Loucy (cell line): ENCODE data around the gene ZDHHC19.

Source experiments
- H2AFZ ChIP-seq: fragments of 200-600 bp; sonication (generic); 2 replicates; pipeline ENCODE4 v1.6.0; 2016; ENCODE audit warnings: antibody characterized with exemption, mild to moderate bottlenecking, low read length, moderate library complexity
- H3F3A ChIP-seq: fragments of 200-600 bp; 2 replicates; pipeline ENCODE4 v1.6.0; 2016; ENCODE audit warnings: antibody characterized with exemption, low read depth, mild to moderate bottlenecking
- H3K27me3 ChIP-seq: fragments of 200-600 bp; sonication (generic); 2 replicates; pipeline ENCODE4 v1.6.1; 2014; ENCODE audit warnings: low read length, mild to moderate bottlenecking; ENCODE audit not compliant: insufficient read depth, poor library complexity, severe bottlenecking
- H3K36me3 ChIP-seq: fragments of 200-600 bp; sonication (generic); 2 replicates; pipeline ENCODE4 v1.6.1; 2016; ENCODE audit warnings: low read length; ENCODE audit not compliant: insufficient read depth
- H3K4me1 ChIP-seq: fragments of 200-600 bp; sonication (generic); 2 replicates; pipeline ENCODE4 v1.5.1; 2014; ENCODE audit warnings: low read length, mild to moderate bottlenecking; ENCODE audit not compliant: insufficient read depth, poor library complexity, severe bottlenecking
- H3K4me2 ChIP-seq: fragments of 200-600 bp; sonication (generic); 2 replicates; pipeline ENCODE4 v1.6.0; 2014; ENCODE audit warnings: antibody characterized with exemption, low read length, low read depth, mild to moderate bottlenecking; ENCODE audit not compliant: poor library complexity, severe bottlenecking
- H3K4me3 ChIP-seq: fragments of 200-600 bp; sonication (generic); 2 replicates; pipeline ENCODE4 v1.5.1; 2014; ENCODE audit warnings: low read length, mild to moderate bottlenecking, mixed read lengths; ENCODE audit not compliant: poor library complexity, severe bottlenecking
- H3K79me2 ChIP-seq: fragments of 200-600 bp; sonication (generic); 2 replicates; pipeline ENCODE4 v1.6.1; 2014; ENCODE audit warnings: low read length; ENCODE audit not compliant: insufficient read depth
- H3K9ac ChIP-seq: fragments of 200-600 bp; sonication (generic); 2 replicates; pipeline ENCODE4 v1.6.0; 2014; ENCODE audit warnings: mild to moderate bottlenecking, low read depth, low read length, moderate library complexity; ENCODE audit not compliant: poor library complexity, severe bottlenecking
- H3K9me2 ChIP-seq: fragments of 200-600 bp; sonication (generic); replicated peaks from 2 replicates; pipeline ENCODE4 v1.6.1; 2016; ENCODE audit warnings: low read depth, low read length, mixed read lengths
- H3K9me3 ChIP-seq: fragments of 200-600 bp; sonication (generic); 2 replicates; pipeline ENCODE4 v1.6.1; 2014; ENCODE audit warnings: mild to moderate bottlenecking, antibody characterized with exemption, low read length, low read depth; ENCODE audit not compliant: insufficient read depth
- H4K20me1 ChIP-seq: fragments of 200-600 bp; sonication (generic); 2 replicates; pipeline ENCODE4 v1.6.0; 2014; ENCODE audit warnings: antibody characterized with exemption, low read length, mild to moderate bottlenecking; ENCODE audit not compliant: insufficient read depth, poor library complexity, severe bottlenecking
- CTCF ChIP-seq: fragments of 200-600 bp; sonication (generic); conservative IDR thresholded peaks from 2 replicates; pipeline ENCODE4 v1.5.1; 2014; ENCODE audit warnings: mild to moderate bottlenecking, antibody characterized with exemption, low read length
- EZH2phosphoT487 ChIP-seq: fragments of 200-600 bp; IDR thresholded peaks from 2 replicates; pipeline ENCODE4 v1.6.1; 2018; ENCODE audit warnings: antibody characterized with exemption, mild to moderate bottlenecking, moderate library complexity, borderline replicate concordance

ZDHHC19 gene

DNA sequence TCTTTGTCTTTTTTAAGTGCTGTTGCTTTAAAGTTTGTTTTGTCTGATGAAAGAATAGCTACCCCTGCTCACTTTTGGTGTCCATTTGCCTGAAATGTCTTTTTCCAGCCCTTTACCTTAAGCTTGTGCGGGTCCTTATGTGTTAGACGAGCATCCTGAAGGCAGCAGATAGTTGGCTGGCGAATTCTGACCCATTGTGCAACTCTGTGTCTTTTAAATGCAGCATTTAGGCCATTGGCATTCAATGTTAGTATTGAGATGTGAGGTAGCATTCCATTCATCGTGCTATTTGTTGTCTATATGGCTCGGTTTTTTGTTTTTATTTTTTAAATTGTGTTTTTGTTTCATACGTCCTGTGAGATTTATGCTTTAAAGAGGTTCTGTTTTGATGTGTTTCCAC is 55.0 kb downstream of the ZDHHC19 start:
- Histone ChIP-seq H2AFZ (0 out of 2 replicates have a peak overlapping the region, but pooled peaks have one; percentile 43), H3K79me2 (no peaks in the 10 kb centered on the region), H3K4me1 (peaks cover 22% of the 10 kb centered on the region), H3F3A (no peaks in the 10 kb centered on the region), H3K4me3 (no peak overlapping the region), H3K9ac (no peak overlapping the region), H3K9me3 (no peaks in the 10 kb centered on the region), H3K9me2 (no peaks in the 10 kb centered on the region), H3K36me3 (no peaks in the 10 kb centered on the region), H3K4me2 (no peak overlapping the region), H3K27me3 (no peaks in the 10 kb centered on the region), H4K20me1 (no peaks in the 10 kb centered on the region)
- no peak for TF ChIP-seq EZH2phosphoT487
- no peak for TF ChIP-seq CTCF

DNA sequence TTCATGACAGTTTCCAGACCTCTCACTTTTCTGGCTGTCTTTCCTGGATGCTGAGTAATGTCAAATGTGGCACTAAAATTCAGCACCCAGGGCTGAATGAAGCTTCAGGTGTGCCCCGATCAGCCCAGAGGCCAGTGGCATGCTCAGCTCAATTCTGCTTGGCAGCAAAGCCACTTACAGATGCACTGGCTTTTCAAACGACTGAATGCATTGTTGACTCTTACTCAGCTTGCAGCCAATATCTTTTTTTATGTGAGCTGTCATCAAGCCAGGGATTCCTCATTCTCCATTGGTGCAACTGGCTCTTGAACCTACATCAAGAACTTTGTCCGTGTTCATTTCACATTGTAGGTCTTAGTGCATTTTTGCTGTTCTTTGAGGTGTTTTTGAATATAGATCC is 60.7 kb downstream of the ZDHHC19 start:
- no peaks in the 10 kb centered on the region for H3K27me3 ChIP-seq
- H3F3A ChIP-seq: no peaks in the 10 kb centered on the region
- no peak overlapping the region for H3K4me2 ChIP-seq
- no peaks in the 10 kb centered on the region for H3K79me2 ChIP-seq
- no peak for TF ChIP-seq CTCF
- TF ChIP-seq EZH2phosphoT487: no peak
- H3K9me2 ChIP-seq: no peaks in the 10 kb centered on the region
- H3K4me3 ChIP-seq: no peak overlapping the region
- H3K4me1 ChIP-seq: no peaks in the 10 kb centered on the region
- H3K36me3 ChIP-seq: no peaks in the 10 kb centered on the region
- H3K9me3 ChIP-seq: no peaks in the 10 kb centered on the region; the same call in 1 of the 2 replicates
- H2AFZ ChIP-seq: no peak overlapping the region
- no peak overlapping the region for H3K9ac ChIP-seq
- H4K20me1 ChIP-seq: no peaks in the 10 kb centered on the region

DNA sequence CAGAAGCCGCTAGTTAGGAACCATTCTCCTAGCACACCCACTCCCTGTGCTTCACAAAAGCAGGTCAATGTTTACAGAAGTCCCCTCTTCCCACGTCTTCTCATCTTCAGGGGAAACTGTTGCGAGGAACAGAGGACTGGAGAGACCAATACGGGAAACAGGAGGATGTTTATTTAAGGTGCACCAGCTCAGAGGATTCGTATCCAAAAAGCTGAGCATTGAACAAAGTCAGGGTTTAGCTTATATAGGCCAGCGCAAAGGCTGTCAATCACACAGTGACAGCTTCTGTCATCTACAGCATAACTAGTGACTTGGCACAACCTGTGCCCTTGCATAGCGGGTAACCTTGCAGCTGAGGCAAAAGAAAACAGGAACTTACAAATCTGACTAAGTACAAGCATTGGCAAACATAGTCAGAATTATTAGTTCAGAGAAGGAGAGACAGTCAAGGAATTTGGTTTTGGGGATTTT is 61.3 kb downstream of the ZDHHC19 start:
- no peaks in the 10 kb centered on the region for H3K27me3 ChIP-seq
- H3K9me3 ChIP-seq: no peaks in the 10 kb centered on the region; the same call in 1 of the 2 replicates
- no peaks in the 10 kb centered on the region for H3K4me1 ChIP-seq
- H3K79me2 ChIP-seq: no peaks in the 10 kb centered on the region
- H3K36me3 ChIP-seq: no peaks in the 10 kb centered on the region
- no peak overlapping the region for H3K4me2 ChIP-seq
- no peak overlapping the region for H3K4me3 ChIP-seq
- H4K20me1 ChIP-seq: no peaks in the 10 kb centered on the region
- no peaks in the 10 kb centered on the region for H3K9me2 ChIP-seq
- no peak overlapping the region for H3K9ac ChIP-seq
- TF ChIP-seq CTCF (no peak), EZH2phosphoT487 (no peak)
- no peak overlapping the region for H2AFZ ChIP-seq
- no peaks in the 10 kb centered on the region for H3F3A ChIP-seq
